Body of pancreas (tissue), 4 donors: Measurements from ENCODE around the gene IMP4.

Source experiments
- POLR2A ChIP-seq, 3 donors: fragments of 450-650 bp; IDR thresholded peaks; one replicate each; pipeline ENCODE4 v1.6.1; 2016; ENCODE audit warnings: antibody characterized with exemption in 3 of 3, mild to moderate bottlenecking in 2 of 3
- TF ChIP-seq, protein P1 (sequence below), 7 experiments: fragments of 450-650 bp in 4 of 7; fragments of 200-600 bp in 3 of 7; sonication (generic) in 3 of 7; IDR thresholded peaks; one replicate each; pipeline ENCODE4 v1.5.1; 2016 to 2019; ENCODE audit warnings: antibody characterized with exemption in 7 of 7

DNA sequence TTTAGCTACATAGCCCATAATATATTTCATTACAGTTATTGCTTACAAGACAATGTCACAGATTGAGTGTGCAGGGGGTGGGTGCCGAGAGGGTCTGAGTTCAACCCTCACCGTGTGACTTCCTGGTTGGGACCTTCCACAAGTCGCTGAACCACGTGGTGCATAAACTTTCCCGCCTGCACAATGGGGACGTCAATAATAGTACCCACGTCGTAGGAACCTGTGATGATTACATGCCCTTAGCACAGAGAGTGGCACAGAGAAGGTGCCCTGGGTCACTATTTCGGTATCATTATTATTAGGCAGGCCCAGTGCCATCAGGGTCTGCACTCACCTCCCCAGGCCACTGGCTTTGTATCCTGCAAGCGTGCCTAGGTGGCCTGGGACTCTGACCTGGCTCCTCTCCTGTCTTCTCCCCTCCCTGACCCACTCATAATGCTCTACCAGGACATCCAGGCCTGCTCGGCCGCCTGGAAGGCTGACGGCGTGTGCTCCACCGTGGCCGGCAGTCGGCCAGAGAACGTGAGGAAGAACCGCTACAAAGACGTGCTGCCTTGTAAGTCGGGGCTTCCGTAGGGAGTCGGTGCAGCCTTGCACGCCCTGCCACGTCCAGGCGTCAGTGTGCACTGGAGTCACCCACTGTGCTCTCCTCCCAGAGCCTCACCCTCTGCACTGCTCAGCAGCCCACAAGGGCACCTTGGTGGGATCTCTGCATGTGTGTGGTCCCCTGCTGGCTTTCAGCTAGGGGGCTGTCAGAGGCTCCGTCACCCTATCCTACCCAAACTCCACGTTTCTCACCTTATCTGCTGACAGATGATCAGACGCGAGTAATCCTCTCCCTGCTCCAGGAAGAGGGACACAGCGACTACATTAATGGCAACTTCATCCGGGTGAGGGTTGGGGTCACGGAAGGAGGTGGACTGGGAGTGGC is 16.0 kb downstream of the IMP4 start:
- TF ChIP-seq, protein P1, sequence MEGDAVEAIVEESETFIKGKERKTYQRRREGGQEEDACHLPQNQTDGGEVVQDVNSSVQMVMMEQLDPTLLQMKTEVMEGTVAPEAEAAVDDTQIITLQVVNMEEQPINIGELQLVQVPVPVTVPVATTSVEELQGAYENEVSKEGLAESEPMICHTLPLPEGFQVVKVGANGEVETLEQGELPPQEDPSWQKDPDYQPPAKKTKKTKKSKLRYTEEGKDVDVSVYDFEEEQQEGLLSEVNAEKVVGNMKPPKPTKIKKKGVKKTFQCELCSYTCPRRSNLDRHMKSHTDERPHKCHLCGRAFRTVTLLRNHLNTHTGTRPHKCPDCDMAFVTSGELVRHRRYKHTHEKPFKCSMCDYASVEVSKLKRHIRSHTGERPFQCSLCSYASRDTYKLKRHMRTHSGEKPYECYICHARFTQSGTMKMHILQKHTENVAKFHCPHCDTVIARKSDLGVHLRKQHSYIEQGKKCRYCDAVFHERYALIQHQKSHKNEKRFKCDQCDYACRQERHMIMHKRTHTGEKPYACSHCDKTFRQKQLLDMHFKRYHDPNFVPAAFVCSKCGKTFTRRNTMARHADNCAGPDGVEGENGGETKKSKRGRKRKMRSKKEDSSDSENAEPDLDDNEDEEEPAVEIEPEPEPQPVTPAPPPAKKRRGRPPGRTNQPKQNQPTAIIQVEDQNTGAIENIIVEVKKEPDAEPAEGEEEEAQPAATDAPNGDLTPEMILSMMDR (IDR thresholded peaks at IDR 0.05) = no peak
- TF ChIP-seq POLR2A (IDR thresholded peaks at IDR 0.05) = no peak
